GM04503 (cell line): ENCODE measurements around the gene PDIA4.

Source experiments
- DNase-seq: peaks from one replicate; pipeline ENCODE4 v3.0.0-alpha.2; 2012; ENCODE audit warnings: low read depth

PDIA4 gene

GRCh38 chr7:148967602-148968001, 60.7 kb downstream of the PDIA4 start:
- no peak for DNase-seq

- DNase-seq = no peak
Observed at GRCh38 chr7:148967032-148967372, 61.3 kb downstream of the PDIA4 start.

GRCh38 chr7:148964483-148965267, 63.6 kb downstream of the PDIA4 start:
- no peak for DNase-seq

- no peak for DNase-seq
Observed at GRCh38 chr7:148963583-148964482, 64.5 kb downstream of the PDIA4 start.

GRCh38 chr7:148962823-148963582, 65.3 kb downstream of the PDIA4 start:
- DNase-seq = no peak

GRCh38 chr7:148962440-148962822, 65.9 kb downstream of the PDIA4 start:
- no peak for DNase-seq

GRCh38 chr7:148959726-148960125, 68.6 kb downstream of the PDIA4 start:
- no peak for DNase-seq

GRCh38 chr7:148958061-148958460, 70.2 kb downstream of the PDIA4 start:
- DNase-seq = no peak

GRCh38 chr7:148954766-148955165, 73.5 kb downstream of the PDIA4 start:
- DNase-seq = no peak

GRCh38 chr7:148953676-148954075, 74.6 kb downstream of the PDIA4 start:
- no peak for DNase-seq
